Activated CD4-positive, CD25-positive, alpha-beta regulatory T cell treated with anti-CD3 and anti-CD28 coated beads, Interleukin-2, amount 50 U/mL, for 72 hours (primary cell): Measurements from ENCODE around the gene CCM2.
"Not testable (repeated sequence)": the region's sequence is repeated elsewhere in the genome, so short reads cannot be mapped to it uniquely, and the experiment has no call there.

Experiments used
- DNase-seq: peaks from one replicate; pipeline ENCODE4 v3.0.0; 2021

The CCM2 gene

DNA sequence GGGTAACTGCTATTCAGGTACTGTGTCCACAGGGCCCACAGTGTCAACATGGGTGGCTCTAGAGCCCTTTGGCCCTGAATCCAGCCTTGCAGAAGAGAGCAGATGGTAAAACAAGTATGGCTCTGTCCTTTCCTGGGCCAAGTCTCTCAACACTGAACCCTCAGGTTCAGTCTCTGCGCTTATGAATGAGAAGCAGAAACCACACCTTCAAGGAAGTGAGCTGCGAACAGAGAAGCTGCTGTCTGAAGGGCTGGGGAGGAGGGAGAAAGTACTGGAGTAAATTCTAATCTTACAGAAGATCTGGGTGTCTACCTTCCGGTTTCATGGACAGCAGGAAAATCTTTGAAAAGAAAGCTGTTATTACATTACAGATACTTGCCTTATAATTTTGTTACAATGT is 107.4 kb downstream of the CCM2 start:
- no peak for DNase-seq

DNA sequence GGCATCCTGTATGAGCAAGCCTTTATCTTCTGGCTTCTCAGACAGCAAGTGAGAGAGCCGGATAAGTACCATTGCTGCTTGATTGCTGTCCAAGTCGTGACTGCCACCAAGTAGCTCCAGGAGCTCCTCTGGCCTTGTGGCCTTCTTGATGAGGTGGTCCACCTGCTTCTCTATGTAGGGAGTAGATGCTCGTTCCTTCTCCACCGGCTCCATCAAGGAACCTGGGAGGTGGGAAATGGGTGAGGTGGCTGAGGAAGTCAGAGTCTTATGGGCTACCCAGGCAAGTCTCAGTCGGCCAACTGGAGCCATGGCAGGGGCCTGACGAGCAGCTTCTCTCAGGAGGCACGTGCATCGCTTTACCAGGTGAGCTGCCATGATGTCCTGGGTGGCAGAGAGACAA is 108.9 kb downstream of the CCM2 start:
- peak; percentile 25 for DNase-seq

DNA sequence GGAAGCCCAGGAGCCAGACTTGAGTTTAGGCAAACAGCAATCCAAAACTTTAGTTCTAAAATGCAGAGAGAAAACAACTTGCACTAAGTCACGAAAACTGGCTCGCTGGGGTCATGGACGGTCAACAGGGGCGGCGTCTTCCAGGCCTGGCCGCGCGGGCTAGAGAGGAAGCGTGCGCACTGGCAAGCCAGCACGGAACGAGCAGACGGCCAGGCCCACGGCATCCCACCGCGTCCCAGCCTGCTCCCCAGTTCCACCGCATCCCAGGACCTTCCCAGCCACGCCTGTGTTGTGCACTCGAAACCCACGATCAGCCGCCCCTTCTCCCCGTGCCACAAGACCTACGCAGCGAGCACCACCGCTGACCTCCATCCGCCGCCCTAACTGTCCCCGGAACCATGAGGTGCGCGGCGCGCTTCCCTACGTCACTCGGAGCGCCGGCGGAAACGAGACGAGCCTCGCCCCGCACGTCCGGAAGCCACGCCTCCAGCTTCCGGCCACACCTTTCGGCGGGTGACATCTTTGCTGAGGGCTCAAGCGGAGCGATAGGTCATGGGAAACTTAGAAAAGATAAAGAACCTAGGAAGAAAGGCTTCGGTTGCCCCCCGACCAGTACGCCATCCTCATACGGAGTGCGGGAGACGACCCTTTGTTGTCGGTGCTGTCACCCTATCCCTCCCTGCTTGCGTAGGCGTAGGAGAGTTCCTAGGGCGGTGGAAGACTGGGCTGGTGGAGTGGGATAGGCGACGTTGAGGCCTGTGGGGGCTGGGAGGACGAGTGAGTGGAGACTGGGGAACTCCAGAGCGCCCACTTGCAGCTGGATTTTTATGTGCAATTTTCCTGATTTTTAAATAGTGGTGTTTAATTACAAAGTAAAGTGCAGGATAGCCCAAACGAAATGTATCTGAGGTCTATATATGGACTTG is 111.6 kb downstream of the CCM2 start, which contains the start of gene TBRG4:
TBRG4 (minus strand) TSS at position 400 of the 926 bp plus-strand sequence. CDS start 2,460 bp downstream, outside the sequence.
- peak; percentile 94 for DNase-seq

DNA sequence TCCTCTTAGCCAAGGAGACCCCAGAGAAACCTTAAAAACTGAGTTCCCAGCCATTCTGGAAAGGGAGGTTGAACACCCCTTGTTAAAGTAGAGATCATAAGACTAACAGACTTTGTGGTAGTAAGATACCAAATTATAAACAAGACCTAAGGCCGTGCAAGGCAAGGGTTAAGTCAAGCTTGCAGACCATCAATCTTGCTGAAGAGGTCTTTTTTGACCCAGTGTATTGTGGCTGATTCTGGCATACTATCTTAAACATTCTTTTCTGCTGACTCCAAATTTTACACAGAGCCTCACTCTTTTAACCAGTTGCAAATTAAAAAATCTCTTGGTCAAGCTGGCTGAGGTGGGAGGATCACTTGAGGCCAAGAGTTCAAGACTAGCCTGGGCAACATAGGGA is 112.6 kb downstream of the CCM2 start:
- no peak for DNase-seq

DNA sequence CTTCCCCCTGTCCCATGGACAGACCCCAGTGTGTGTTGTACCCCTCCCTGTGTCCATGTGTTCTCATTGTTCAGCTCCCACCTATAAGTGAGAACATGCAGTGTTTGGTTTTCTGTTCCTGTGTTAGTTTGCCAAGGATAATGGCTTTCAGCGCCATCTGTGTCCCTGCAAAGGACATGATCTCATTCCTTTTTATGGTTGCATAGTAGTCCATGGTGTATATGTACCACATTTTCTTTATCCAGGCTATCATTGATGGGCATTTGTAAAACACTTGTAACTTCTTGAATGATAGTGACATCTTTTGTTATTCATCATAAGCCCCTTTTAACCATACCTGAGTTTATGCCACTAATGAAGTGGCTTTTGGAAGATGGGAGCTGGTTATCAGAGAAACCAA is 114.3 kb downstream of the CCM2 start:
- DNase-seq: not testable (repeated sequence)

DNA sequence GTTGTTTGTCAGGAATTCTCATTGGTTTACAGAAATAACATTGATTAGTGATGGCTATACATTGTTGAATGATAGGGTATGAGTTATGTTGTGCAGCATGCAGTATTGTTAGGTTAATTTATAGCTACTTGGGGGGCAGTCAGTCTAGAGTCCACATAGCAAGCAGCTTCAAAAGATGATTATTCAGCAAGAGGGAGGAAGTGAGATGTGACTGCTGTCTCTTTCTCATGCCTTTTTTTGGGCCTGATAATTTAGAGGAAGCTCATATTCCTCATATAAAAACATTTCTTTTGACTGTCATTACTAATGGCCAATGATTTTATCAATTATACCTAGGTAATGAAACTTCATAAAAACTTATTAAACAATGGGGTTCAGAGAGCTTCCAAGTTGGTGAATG is 114.9 kb downstream of the CCM2 start:
- DNase-seq: no peak

DNA sequence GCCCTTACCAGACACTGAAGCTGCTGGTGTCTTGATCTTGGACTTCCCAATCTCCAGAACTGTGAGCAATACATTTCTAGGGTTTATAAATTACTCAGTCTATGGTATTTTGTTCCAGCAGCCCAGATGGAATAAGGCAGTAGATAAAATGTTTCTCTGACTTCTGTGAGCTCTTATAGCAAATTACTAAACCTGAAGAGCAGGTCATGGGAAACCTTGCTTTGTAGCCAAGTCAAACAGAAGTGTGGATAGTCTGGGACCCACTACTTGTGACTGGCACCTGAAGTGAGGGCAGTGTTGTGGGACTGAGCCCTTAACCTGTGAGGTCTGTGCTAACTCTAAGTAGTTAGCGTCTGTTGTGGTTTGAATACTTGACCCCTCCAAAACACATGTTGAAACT is 116.0 kb downstream of the CCM2 start:
- no peak for DNase-seq

DNA sequence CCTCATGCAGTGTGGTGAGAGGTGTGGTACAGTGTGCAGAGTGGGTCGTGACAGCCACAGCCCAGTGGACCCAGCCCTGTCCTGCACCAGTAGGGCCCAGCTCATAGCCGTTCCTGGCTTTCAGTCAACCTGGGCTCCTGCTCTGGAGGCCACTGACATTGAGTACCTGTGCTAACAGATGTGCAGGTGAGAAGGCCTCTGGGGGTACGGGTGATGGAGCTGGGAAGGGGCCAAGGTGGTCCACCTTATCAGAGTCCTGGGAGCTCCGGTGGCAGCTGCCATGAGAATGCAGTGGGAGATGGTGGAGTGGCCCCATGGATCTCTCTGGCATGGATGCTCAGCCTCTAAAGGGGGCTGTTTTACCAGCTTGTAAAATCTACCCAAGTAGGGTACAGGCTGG is 117.6 kb downstream of the CCM2 start:
- DNase-seq: no peak

DNA sequence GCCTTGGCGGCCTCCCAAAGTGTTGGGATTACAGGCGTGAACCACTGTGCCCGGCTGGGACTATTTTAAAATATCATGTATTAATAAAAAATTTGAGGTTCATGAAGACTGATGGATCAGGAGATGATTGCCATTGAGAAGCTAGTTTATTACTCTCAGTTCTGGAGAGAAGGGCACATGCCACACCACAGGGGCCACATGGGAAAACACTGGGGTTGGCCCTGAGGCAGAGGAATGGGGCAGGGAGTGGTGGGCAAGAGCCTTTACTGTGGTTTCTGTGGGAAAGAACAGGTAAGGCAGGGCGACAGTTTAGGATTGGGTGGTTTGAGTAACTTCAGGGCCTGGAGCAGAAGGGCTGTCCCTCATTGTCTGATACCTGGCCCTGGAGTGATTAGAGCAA is 118.3 kb downstream of the CCM2 start:
- DNase-seq: no peak

DNA sequence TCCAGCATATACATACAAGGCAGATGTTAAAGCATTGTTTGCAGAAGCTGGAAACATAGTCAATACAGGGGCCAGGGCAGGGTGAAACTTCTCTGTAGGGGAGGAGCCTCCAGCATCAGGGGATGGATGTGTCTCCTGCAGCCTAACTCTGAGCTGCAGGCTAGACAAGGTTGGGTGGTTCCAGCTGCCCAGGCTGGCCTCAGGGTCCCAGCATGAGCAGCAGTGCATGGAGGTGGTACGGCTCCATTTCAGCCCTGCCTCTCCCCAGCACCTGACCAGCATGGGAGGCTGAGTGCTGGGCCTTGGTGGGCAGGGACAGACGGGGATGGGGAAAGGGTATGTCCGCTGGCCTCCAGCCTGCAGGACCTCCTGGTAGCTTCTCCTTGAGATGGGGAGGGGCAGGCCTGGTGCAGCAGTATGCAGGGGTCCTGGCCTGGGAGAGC is 118.9 kb downstream of the CCM2 start:
- DNase-seq: no peak

DNA sequence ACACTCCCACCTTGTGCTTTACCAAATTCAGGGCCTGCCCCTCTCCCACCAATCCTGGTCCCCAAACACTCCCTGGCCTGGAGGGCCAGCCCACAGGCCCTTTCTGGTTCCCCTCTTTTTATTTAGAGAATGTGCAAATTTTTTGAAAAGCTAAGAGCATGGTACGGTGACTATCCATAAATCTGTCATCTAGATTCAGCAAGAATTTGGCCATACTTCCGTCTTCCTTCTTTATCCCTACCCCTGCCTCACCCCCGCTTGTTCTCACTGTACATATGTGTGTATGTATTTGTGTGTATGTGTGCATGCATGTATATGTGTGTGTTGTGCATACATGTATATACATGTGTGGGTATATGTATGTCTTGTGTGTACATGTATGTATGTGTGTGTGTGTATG is 119.5 kb downstream of the CCM2 start:
- DNase-seq: no peak

DNA sequence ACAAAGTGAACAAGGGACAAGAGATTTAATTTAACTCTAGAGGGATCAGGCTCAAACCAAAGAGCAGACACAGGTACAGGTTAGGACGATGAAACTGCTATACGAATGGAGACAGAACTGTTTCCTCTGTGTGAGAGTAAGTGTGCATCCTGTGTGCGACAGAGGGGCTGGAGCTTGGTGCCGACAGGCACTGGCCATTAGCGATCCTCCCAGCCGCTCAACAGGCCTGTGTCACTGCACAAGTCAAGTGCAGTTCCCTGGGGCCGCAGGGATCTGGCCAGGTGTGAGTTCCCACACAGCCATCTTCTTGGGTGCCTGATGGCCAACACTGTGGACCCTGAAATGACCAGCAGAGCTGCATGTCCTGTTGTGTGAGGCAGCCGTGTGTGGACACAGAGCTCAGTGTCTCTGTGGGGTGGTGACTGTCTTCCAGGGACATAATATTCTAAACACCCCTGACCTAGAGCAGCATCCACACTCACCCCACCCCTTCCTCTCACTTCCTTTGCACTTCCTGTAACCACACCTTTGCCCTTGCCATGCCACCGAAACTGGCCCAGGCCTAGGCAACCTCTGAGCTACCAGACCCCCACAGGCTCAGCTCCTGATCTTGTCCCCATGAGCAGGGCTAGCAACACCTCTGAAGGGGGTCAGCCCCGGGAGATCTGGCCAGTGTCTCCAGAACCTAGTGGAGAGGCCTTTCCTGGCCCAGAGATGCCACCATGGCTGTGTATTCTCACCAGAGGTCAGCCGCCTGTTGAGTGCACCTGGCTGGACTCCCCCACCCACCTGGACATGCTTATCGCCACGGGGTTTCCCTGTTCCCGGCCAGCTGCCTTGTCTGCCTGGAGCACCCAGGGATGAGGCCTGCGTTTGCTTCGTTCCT is 123.2 kb downstream of the CCM2 start:
- DNase-seq: no peak

DNA sequence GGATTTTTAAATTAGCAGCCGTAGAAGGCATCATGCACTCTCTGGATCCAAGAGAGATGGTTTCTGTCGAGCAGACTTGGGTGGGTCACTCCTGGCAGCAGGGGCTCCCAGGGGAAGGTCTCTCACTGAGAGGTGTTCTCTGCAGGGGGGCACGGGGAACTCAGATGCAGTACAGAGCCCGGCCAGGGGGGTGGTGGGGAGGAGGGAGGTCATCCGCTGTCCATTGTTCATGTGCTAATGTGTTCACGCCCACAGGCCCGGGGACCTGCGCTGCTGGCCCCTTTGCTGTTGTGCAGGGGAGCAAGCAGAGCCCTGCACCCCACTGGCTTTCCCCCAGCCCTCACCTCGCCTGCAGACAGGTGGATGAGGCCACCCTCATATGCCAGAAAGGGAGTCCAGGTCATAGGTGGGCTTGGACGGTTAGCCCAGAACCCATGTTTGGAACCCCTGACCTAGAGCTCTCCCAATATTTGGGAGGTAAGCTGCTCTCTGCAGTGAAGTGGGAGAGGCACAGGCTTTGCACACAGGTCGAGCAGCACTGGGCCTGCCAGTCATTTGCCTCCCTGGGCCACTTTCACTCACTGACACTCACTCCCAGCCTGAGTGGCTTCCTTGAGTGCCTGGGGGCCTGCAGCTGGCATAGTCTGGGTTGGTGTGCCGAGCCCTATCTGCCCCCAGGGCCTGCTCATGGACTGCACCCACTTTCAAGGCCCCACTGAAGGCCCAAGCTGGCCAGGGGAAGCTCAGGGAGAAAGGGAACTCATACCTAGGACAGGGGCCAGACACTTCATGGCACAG is 124.1 kb downstream of the CCM2 start:
- no peak for DNase-seq

DNA sequence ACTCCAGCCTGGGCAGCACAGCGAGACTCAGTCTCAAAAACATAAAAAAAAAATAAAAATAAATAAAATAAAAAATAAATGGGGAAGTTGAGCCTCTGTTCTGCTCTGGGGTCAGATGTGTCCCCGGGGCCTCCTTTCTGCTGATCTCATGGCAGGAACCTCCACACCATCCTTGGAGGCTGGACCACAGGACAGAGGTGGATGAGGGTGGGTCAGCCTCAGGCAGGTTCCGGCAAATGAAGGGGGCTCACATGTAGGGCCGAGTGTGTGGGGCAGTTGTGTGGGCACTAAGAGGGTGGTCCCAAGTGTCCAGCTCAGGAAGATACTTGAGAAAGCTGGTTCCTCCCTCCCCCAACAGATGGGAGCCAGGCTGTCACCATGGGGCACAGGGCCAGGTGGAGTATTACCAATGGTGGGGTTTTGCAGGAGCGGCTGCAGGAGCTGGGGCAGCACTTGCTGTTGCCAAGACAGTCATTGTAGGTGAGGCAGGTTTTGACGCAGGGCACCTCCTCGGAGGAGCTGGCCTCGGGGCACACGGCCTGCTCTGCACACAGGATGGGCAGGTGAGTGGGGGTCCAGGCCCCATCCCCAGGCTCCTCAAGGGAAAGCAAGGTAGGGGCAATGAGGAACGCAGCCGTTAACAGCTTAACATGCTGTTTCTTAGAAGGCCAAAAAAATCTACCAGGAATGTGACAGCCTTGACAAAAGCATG is 125.3 kb downstream of the CCM2 start:
- no peak for DNase-seq
